ENCODE measurements around the gene FAM13C.
"Not testable (repeated sequence)": the region's sequence is repeated elsewhere in the genome, so short reads cannot be mapped to it uniquely, and the experiment has no call there.

The FAM13C gene

DNA sequence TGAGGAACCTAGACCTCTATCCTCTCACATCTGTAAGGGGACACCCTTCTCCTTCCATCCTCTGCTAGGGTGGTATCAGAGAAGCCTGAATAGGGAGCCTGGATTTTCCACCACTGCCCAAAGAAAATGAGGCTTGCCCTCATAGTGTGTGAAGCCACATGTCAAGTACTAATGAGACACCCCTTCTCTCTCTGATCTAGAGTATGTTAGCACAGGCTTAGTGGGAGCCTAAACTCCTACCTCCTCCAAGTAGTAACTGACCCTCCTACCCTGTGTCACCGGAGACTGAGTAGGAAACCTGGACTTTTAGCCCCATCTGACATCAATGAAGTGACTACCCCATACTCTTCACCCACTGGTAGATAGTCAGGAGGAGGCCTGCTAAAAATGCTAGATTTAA, 120.3 kb downstream of the FAM13C start:
- Histone ChIP-seq H3K27ac (ENCODE audit: low read length) (no peak overlapping the region), H2AFZ (ENCODE audit: low read depth, low read length) (no peak overlapping the region), H3K79me2 (ENCODE audit: insufficient read depth, low read length) (no peaks in the 10 kb centered on the region), H3K4me3 (ENCODE audit: low read depth in 1 of 2, low read length in 2 of 2) (no peak overlapping the region), H3K27me3 (ENCODE audit: insufficient read depth, low read length, poor library complexity) (no peaks in the 10 kb centered on the region), H4K20me1 (ENCODE audit: insufficient read depth, low read length) (no peaks in the 10 kb centered on the region), H3K4me2 (ENCODE audit: insufficient read depth, low read length) (no peak overlapping the region), H3K4me1 (ENCODE audit: insufficient read depth, low read length) (no peaks in the 10 kb centered on the region), H3K9ac (ENCODE audit: low read depth, low read length) (no peak overlapping the region), H3K36me3 (ENCODE audit: insufficient read depth, low read length) (no peaks in the 10 kb centered on the region), H3K9me3 (ENCODE audit: insufficient read depth, low read length, severe bottlenecking) (no peaks in the 10 kb centered on the region)
- TF ChIP-seq, protein P1, sequence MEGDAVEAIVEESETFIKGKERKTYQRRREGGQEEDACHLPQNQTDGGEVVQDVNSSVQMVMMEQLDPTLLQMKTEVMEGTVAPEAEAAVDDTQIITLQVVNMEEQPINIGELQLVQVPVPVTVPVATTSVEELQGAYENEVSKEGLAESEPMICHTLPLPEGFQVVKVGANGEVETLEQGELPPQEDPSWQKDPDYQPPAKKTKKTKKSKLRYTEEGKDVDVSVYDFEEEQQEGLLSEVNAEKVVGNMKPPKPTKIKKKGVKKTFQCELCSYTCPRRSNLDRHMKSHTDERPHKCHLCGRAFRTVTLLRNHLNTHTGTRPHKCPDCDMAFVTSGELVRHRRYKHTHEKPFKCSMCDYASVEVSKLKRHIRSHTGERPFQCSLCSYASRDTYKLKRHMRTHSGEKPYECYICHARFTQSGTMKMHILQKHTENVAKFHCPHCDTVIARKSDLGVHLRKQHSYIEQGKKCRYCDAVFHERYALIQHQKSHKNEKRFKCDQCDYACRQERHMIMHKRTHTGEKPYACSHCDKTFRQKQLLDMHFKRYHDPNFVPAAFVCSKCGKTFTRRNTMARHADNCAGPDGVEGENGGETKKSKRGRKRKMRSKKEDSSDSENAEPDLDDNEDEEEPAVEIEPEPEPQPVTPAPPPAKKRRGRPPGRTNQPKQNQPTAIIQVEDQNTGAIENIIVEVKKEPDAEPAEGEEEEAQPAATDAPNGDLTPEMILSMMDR (IDR thresholded peaks at IDR 0.05; ENCODE audit: borderline replicate concordance, extremely low read depth, low read length, poor library complexity, severe bottlenecking), result no peak
- no peak for TF ChIP-seq EZH2 (IDR thresholded peaks at IDR 0.05; ENCODE audit: borderline replicate concordance, low read depth, low read length, severe bottlenecking)
- ATAC-seq (ENCODE audit: insufficient read depth, low read depth), result no peak
- no peak for DNase-seq

DNA sequence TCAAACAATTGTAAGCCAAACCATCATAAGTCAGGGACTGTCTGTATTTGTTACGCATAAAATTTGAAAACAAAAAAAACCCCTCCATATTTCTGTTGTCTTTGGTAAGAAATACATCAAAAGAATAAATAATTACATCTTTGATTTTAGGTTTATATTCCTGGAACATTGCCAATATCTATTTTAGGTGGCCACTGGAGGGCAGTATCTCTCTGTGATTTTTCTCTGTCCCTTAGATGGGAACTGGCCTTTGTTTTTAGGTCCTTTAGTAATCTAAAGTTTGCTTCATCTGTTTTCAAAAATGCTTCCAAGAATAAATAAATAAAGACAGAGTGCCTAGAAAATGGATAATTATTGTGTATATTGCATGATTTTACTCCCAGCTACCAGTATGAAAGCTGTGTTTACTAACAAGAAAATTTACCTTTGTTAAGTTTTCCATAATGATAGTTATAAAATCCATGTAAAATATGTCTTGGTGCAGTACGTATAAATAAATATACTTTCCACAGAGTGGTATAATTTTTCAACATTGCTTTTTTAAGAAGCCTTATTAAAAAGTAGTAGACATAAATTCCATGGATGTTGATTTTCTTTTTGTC, 121.7 kb downstream of the FAM13C start:
- TF ChIP-seq EZH2 (IDR thresholded peaks at IDR 0.05; ENCODE audit: borderline replicate concordance, low read depth, low read length, severe bottlenecking), result no peak
- TF ChIP-seq, protein P1 (IDR thresholded peaks at IDR 0.05; ENCODE audit: borderline replicate concordance, extremely low read depth, low read length, poor library complexity, severe bottlenecking), result peak; percentile 55
- no peak for ATAC-seq (ENCODE audit: insufficient read depth, low read depth)

DNA sequence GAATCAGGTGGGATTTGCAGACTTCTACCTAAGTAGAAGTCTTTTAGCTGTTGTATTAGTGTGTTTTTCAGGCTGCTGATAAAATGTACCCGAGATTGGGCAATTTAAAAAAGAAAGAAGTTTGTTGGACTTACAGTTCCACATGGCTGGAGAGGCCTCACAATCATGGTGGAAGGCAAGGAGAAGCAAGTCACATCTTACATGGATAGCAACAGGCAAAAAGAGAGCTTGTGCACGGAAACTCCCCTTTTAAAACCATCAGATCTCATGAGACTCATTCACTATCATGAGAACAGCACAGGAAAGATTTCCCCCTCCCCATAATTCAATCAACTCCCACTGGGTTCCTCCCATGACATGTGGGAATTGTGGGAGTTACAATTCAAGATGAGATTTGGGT, 123.2 kb downstream of the FAM13C start:
- H3K4me1 ChIP-seq (ENCODE audit: insufficient read depth, low read length); H3K9ac ChIP-seq (ENCODE audit: low read depth, low read length); H3K79me2 ChIP-seq (ENCODE audit: insufficient read depth, low read length); H3K4me3 ChIP-seq (ENCODE audit: low read depth in 1 of 2, low read length in 2 of 2); DNase-seq; H2AFZ ChIP-seq (ENCODE audit: low read depth, low read length); H3K4me2 ChIP-seq (ENCODE audit: insufficient read depth, low read length); H3K27ac ChIP-seq (ENCODE audit: low read length); H3K27me3 ChIP-seq (ENCODE audit: insufficient read depth, low read length, poor library complexity); H4K20me1 ChIP-seq (ENCODE audit: insufficient read depth, low read length); H3K36me3 ChIP-seq (ENCODE audit: insufficient read depth, low read length); ATAC-seq (ENCODE audit: insufficient read depth, low read depth); H3K9me3 ChIP-seq (ENCODE audit: insufficient read depth, low read length, severe bottlenecking): not testable (repeated sequence)

More for the DNA sequence above, 121.7 kb downstream of the FAM13C start:
- Histone ChIP-seq H3K9me3 (ENCODE audit: insufficient read depth, low read length, severe bottlenecking) (no peaks in the 10 kb centered on the region), H3K4me2 (ENCODE audit: insufficient read depth, low read length) (no peak overlapping the region), H3K4me3 (ENCODE audit: low read depth in 1 of 2, low read length in 2 of 2) (no peak overlapping the region), H3K36me3 (ENCODE audit: insufficient read depth, low read length) (no peaks in the 10 kb centered on the region), H3K9ac (ENCODE audit: low read depth, low read length) (no peak overlapping the region), H3K79me2 (ENCODE audit: insufficient read depth, low read length) (no peaks in the 10 kb centered on the region), H3K4me1 (ENCODE audit: insufficient read depth, low read length) (no peaks in the 10 kb centered on the region), H3K27me3 (ENCODE audit: insufficient read depth, low read length, poor library complexity) (no peaks in the 10 kb centered on the region), H3K27ac (ENCODE audit: low read length) (no peak overlapping the region), H4K20me1 (ENCODE audit: insufficient read depth, low read length) (no peaks in the 10 kb centered on the region), H2AFZ (ENCODE audit: low read depth, low read length) (no peak overlapping the region)
- no peak for DNase-seq

DNA sequence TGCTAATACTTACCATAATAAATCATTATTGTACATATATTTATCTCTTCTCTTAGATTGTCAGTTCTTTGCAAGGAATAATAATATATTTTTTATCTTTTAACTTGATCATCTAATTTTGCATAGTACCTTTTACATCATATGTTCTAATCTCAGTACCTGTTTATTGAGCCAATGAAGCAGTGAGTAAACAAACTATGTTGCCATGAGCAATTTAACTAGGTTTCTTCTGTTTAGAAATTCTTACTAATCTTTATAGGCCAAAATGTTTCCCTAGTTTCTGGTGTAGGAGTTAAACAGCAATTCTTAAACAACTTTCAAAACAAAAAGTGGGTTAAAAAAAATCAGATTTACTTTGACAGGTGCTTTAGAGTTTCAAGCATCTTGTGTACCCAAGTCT, 124.6 kb downstream of the FAM13C start:
- DNase-seq (no peak), ATAC-seq (ENCODE audit: insufficient read depth, low read depth) (no peak)
- Histone ChIP-seq H3K27ac (ENCODE audit: low read length) (no peak overlapping the region), H3K4me3 (ENCODE audit: low read depth in 1 of 2, low read length in 2 of 2) (no peak overlapping the region), H3K4me2 (ENCODE audit: insufficient read depth, low read length) (no peak overlapping the region), H3K79me2 (ENCODE audit: insufficient read depth, low read length) (no peaks in the 10 kb centered on the region), H3K4me1 (ENCODE audit: insufficient read depth, low read length) (no peaks in the 10 kb centered on the region), H3K27me3 (ENCODE audit: insufficient read depth, low read length, poor library complexity) (no peaks in the 10 kb centered on the region), H4K20me1 (ENCODE audit: insufficient read depth, low read length) (no peaks in the 10 kb centered on the region), H3K9ac (ENCODE audit: low read depth, low read length) (no peak overlapping the region), H2AFZ (ENCODE audit: low read depth, low read length) (no peak overlapping the region), H3K36me3 (ENCODE audit: insufficient read depth, low read length) (no peaks in the 10 kb centered on the region), H3K9me3 (ENCODE audit: insufficient read depth, low read length, severe bottlenecking) (no peaks in the 10 kb centered on the region)
- no peak for TF ChIP-seq EZH2 (IDR thresholded peaks at IDR 0.05; ENCODE audit: borderline replicate concordance, low read depth, low read length, severe bottlenecking)
- TF ChIP-seq, protein P1 (IDR thresholded peaks at IDR 0.05; ENCODE audit: borderline replicate concordance, extremely low read depth, low read length, poor library complexity, severe bottlenecking), result no peak

Data from DND-41 (cell line).